Measurements from ENCODE around the gene ATP2B2. TPM values are rescaled to one million over a fixed set of nuclear protein-coding genes. Genes with fewer than 3 reads are reported as not detected.

ATP2B2 gene
- total RNA-seq, 1 donor from 2014 or later: 0.13 TPM

DNA sequence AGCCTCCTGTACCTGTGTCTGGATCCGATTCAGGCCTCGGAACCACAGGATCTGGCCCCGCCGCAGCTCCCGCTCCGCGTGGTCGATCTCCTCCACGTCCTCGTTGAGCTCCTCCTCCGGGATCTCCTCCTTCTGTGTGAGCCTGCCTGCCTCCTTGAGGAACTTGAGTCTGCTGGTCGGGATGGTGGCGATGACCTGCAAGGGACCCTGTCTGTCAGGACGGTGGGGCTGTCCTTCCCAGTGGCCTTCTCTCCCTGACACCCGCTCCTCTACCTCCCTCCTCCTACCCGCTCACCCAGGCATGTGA lies 167.3 kb downstream of the ATP2B2 start:
- no peak for DNase-seq (ENCODE audit: extremely low spot score, unreplicated experiment)
- Mint-ChIP-seq H3K27ac (ENCODE audit: unreplicated experiment) (no peak overlapping the region), H3K4me3 (ENCODE audit: unreplicated experiment) (no peak overlapping the region), H3K4me1 (ENCODE audit: unreplicated experiment) (peaks cover 4% of the 10 kb centered on the region), H3K36me3 (ENCODE audit: unreplicated experiment) (no peaks in the 10 kb centered on the region), H3K9me3 (ENCODE audit: unreplicated experiment) (no peaks in the 10 kb centered on the region), H3K27me3 (ENCODE audit: unreplicated experiment) (peaks cover 16% of the 10 kb centered on the region)
- TF ChIP-seq, protein P1, sequence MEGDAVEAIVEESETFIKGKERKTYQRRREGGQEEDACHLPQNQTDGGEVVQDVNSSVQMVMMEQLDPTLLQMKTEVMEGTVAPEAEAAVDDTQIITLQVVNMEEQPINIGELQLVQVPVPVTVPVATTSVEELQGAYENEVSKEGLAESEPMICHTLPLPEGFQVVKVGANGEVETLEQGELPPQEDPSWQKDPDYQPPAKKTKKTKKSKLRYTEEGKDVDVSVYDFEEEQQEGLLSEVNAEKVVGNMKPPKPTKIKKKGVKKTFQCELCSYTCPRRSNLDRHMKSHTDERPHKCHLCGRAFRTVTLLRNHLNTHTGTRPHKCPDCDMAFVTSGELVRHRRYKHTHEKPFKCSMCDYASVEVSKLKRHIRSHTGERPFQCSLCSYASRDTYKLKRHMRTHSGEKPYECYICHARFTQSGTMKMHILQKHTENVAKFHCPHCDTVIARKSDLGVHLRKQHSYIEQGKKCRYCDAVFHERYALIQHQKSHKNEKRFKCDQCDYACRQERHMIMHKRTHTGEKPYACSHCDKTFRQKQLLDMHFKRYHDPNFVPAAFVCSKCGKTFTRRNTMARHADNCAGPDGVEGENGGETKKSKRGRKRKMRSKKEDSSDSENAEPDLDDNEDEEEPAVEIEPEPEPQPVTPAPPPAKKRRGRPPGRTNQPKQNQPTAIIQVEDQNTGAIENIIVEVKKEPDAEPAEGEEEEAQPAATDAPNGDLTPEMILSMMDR (IDR thresholded peaks at IDR 0.05): no peak

DNA sequence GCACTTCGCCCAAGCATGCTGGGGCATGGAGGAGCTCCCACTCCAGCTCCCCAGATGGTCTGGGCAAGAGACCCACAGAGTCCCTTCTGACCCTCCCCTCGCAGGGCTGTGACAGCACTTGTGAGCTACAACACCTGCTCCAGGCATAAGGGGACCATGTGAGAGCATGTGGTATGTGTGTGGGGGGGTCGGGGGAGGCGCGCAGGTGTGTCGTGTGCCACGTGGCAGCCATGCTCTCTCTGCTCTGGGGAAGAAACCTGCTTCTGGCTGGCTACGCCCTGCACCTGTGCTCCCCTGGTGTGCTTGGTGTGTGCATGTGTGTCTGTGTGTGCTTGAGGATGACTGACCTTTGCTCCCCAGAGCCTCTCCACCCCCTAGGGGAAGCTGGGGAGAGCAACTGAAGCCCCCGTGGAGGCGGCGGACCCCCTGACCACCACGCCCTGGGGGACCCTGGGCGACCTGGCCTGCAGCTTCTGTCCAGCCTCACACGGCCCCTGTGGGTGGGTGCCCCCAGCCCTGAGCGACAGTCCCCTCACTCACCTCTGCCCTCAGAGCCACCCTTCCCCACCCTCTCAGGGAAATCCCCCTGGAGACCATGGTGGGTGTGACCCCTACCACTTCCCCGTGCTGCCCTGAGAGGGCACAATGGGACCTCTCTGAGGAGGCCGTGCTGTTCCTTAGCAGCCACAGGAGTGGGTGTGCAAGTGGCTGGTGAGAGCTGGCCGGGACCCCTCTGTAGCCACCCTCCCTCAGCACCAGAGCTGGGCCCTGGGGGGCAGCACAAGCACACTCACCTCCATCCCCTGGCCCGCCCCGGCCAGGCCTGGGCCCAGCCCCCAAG lies 167.8 kb downstream of the ATP2B2 start:
- no peak overlapping the region for H3K27ac Mint-ChIP-seq (ENCODE audit: unreplicated experiment)
- H3K27me3 Mint-ChIP-seq (ENCODE audit: unreplicated experiment): peaks cover 16% of the 10 kb centered on the region
- peaks cover 4% of the 10 kb centered on the region for H3K4me1 Mint-ChIP-seq (ENCODE audit: unreplicated experiment)
- no peak for DNase-seq (ENCODE audit: extremely low spot score, unreplicated experiment)
- no peaks in the 10 kb centered on the region for H3K36me3 Mint-ChIP-seq (ENCODE audit: unreplicated experiment)
- H3K4me3 Mint-ChIP-seq (ENCODE audit: unreplicated experiment): no peak overlapping the region
- no peaks in the 10 kb centered on the region for H3K9me3 Mint-ChIP-seq (ENCODE audit: unreplicated experiment)
- TF ChIP-seq, protein P1 (IDR thresholded peaks at IDR 0.05): no peak

DNA sequence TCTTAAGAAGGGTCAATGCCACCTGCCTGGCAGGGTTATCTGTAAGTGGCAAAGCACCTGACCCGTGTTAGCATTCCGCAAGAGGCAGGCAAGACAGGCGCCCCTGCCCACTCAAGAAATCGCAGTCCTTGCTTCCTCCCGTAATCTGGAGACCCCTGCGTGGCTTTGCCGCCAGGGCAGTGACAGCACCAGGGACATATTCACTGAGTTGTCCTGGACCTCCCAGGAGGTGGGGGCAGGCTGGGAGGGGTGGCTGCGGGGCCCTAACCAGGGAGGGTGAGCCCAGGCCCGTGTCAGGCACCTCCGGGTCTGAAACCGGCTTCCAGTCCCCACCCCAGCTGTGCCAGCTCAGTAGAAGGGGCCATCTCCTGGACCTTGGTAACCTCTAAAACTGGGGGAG lies 168.6 kb downstream of the ATP2B2 start:
- H3K27me3 Mint-ChIP-seq (ENCODE audit: unreplicated experiment): peaks cover 23% of the 10 kb centered on the region

DNA sequence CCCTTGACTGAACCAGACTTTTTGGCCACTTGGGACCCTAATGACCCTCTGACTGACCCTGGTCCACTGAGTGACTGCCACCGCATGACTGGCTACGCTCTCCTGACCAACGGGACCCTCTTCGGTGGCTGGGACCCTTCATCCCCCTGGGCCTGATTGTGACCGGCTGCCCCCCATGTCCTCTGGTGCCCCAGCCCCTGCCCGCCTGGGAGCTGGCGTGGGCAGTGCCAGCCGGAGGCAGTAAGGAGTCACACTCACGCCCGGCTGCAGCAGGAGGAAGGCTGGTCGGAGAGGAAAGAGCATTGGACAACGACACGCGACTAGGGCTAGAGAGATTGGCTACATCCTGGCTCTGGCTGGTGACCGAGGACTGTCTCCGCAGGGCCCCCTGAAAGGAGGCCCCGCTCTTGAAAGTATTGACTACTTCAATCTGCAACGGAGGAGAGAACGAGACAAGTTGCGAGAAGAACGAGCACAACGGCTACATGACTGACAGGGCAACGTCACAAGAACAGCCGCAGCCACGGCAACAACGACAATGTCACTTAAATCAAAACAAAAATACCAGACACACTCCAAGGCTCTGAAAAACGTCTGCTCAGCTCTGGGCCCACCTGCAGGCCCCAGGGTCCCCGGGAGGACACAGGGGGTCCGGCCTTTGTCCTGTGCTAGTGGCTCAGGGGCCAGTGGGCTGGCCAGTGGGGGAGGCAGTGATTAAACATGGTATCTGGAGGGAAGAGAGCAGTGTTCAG lies 169.3 kb downstream of the ATP2B2 start:
- H3K9me3 Mint-ChIP-seq (ENCODE audit: unreplicated experiment): no peaks in the 10 kb centered on the region
- no peaks in the 10 kb centered on the region for H3K36me3 Mint-ChIP-seq (ENCODE audit: unreplicated experiment)
- DNase-seq (ENCODE audit: extremely low spot score, unreplicated experiment): no peak
- H3K27ac Mint-ChIP-seq (ENCODE audit: unreplicated experiment): no peak overlapping the region
- no peak overlapping the region for H3K4me3 Mint-ChIP-seq (ENCODE audit: unreplicated experiment)
- peaks cover 26% of the 10 kb centered on the region for H3K27me3 Mint-ChIP-seq (ENCODE audit: unreplicated experiment)
- peaks cover 4% of the 10 kb centered on the region for H3K4me1 Mint-ChIP-seq (ENCODE audit: unreplicated experiment)
- TF ChIP-seq, protein P1 (IDR thresholded peaks at IDR 0.05): no peak

More for the DNA sequence above, 168.6 kb downstream of the ATP2B2 start:
- no peak for DNase-seq (ENCODE audit: extremely low spot score, unreplicated experiment)
- Mint-ChIP-seq H3K27ac (ENCODE audit: unreplicated experiment) (no peak overlapping the region), H3K4me1 (ENCODE audit: unreplicated experiment) (peaks cover 4% of the 10 kb centered on the region), H3K4me3 (ENCODE audit: unreplicated experiment) (no peak overlapping the region), H3K36me3 (ENCODE audit: unreplicated experiment) (no peaks in the 10 kb centered on the region), H3K9me3 (ENCODE audit: unreplicated experiment) (no peaks in the 10 kb centered on the region)
- TF ChIP-seq, protein P1 (IDR thresholded peaks at IDR 0.05): no peak

DNA sequence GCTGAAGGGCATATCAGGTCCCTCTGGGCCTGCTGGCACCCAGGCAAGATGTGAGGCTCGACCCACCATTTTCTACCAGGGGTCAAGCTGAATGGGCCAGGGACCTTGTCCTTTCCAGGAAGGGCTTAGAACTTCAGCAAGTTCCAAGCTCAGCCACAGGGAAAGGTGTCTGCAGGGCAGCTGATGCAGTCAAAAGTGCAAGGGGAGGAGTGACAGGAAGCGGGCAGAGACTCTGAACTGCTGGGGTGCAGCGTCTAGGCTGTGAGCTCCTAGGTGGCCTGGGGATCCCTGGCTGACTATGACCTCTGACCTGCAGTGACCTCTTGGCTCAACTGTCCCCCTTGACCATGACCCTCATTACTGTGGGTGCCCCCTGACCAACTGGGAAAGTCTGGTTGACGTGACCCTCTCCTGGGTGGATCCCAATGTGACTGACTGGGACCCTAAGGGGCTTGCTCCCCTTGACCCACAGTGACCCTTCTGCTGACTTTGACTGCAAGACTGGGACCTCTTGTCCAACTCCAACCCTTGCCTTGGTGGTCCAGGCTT lies 170.1 kb downstream of the ATP2B2 start:
- H3K4me1 Mint-ChIP-seq (ENCODE audit: unreplicated experiment): peaks cover 4% of the 10 kb centered on the region
- peaks cover 30% of the 10 kb centered on the region for H3K27me3 Mint-ChIP-seq (ENCODE audit: unreplicated experiment)
- H3K9me3 Mint-ChIP-seq (ENCODE audit: unreplicated experiment): no peaks in the 10 kb centered on the region
- DNase-seq (ENCODE audit: extremely low spot score, unreplicated experiment): no peak
- no peak overlapping the region for H3K27ac Mint-ChIP-seq (ENCODE audit: unreplicated experiment)
- H3K36me3 Mint-ChIP-seq (ENCODE audit: unreplicated experiment): no peaks in the 10 kb centered on the region
- TF ChIP-seq, protein P1 (IDR thresholded peaks at IDR 0.05): no peak
- H3K4me3 Mint-ChIP-seq (ENCODE audit: unreplicated experiment): no peak overlapping the region
